ENCODE measurements around the gene ZNF207.
"Not testable (repeated sequence)": the region's sequence is repeated elsewhere in the genome, so short reads cannot be mapped to it uniquely, and the experiment has no call there.

Gene ZNF207

GRCh38 chr17:32349854-32350665 is at the start of gene ZNF207:
Gene ZNF207, plus strand, starts transcription at chr17:32350157. Its CDS starts 129 bp downstream, at chr17:32350286.
- peak; percentile 96 for DNase-seq

- DNase-seq: no peak
These were observed 47.9 kb upstream of the ZNF207 start for GRCh38 chr17:32302037-32302436.

DNA sequence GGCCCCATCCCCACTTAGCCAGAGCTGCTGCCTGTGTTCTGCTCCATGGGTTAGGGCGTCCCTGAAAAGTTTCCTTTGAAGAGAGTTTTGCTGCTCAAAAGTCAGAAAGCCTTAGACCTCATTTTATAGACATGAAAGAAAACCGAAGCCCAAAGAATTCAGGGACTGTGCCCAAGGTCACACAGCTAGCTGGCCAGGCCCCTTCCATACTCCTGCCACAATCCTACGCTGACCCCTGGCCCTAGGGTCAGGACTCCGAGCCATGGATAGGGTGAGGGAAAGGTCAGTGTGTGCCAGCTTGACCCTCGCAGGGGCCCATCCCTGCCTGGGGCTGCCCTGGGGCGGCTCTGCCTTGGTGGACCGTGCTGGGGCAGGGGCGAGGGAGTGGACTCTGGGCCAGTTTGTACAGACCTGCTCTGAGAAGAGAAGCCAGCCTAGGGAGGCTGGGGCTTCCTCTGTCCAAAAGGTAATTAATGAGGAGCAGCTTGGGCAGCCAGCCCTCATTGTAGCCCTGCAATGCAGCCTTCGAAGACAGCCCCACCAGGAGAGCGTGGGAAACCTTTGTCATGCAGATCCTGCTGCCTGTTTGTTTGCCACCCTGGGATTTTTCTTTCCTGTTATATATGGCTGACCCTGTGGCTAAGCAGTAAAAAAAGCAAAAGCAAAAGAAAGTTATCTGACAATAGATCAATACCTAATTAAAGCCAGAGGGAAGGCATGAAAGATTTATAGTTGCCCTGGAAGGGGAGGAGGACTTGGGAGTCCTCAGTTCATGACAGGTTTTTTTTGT is 46.9 kb upstream of the ZNF207 start:
- no peak for DNase-seq

DNA sequence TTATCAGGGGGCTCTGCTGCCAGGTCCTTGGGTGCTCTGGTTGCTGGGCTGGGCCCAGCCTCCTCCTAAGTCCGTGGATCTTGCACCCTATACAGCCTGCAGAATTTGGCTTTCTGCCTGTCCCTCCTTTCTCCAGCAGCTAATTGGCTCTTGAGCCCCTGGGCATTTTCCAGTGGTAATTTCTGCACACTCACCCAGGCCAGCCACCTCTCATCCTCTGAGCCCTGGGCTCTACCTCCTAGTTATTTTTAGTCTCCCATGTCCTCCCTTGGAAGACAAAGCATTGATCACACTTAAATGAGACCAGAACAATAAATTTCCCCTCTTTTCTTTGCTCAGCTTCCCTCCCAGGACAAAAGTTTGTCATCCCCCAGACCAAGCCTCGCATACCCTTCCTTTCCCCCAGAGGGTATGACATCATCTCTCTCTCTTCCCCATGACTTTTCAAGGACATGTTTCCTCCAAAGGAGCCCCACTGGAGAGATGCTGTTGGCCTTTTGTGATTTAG is 46.1 kb upstream of the ZNF207 start:
- DNase-seq: no peak

- DNase-seq: no peak
These were observed 44.9 kb upstream of the ZNF207 start for GRCh38 chr17:32305049-32305448.

GRCh38 chr17:32307658-32308057 is 42.3 kb upstream of the ZNF207 start:
- DNase-seq: no peak

DNA sequence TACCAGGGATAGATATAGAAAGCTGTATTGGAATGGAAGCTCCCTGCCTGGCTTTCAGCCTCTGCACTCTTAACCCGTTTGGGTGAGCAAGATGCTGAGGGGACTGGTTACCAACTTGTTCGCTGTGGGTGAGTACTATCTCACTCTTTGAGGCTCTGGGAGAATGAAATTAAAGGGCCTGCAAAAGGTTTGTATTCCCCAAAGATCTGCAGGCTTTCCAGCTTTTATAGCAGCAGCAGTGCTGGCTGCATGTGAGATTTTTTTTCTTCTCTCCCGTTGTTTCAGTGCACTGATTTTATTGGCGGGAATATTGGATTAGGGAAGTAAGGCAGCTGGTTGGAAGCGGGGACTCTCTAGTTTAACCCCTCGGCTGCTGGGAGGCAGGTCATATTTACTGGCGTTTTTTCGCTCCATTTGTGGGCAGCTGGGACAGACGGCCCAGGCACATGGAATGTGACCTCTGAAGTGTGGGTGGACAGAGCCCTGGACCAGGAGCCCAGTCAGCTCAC is 38.9 kb upstream of the ZNF207 start:
- no peak for DNase-seq

- DNase-seq: no peak
These were observed 35.3 kb upstream of the ZNF207 start for GRCh38 chr17:32314636-32315035.

DNA sequence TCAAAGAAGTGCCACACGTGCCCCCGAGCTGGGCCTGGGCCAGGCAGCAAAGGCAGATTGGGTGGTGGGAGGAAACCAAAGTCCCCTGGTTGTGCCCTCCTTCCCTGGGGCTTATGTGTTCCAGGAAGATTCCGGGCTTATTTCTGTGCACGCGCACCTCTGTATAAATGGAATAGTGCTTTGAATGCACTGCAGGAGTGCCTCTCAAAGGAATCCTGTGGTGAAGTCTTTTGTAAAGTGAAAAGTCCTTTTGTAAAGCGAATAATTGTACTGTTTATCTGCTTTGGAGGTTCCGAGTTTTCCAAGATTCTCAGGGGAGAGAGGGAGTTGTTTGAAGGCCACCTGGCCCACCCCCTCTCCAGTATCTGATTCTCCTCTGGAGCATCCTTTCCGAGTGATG is 34.8 kb upstream of the ZNF207 start:
- no peak for DNase-seq

GRCh38 chr17:32316653-32317052 is 33.3 kb upstream of the ZNF207 start:
- DNase-seq: not testable (repeated sequence)

DNA sequence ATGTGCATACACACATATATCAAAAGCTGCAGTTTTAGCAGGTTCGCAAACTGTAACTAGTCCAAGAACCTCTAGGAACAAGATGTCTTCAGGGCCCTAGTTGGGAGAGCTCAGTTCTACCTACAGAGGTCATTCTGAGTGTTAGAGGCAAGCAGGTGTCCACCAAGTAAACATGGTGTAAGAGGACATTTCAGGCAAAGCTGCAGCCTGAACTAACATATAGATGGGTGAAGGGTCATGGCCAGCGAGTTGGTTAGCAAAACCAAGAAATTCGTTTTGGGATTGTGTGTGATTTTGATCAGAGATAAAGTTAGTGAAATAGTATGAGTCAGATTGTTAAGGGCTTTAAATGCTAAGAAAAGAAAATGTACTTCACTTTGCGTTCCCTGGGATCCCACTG is 32.6 kb upstream of the ZNF207 start:
- no peak for DNase-seq

DNA sequence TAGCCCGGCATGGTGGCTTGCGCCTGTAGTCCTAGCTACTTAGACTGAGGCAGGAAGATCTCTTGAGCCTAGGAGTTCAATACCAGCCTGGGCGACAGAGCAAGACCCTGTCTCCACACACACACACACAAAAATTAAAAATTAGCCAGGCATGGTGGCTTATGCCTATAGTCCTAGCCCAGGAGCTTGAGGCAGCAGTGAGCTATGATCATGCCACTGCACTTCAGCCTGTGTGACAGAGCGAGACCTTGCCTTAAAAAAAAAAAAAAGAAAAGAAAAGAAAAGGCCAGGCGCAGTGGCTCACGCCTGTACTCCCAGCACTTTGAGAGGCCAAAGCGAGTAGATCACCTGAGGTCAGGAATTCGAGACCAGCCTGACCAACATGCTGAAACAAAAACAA is 31.9 kb upstream of the ZNF207 start:
- DNase-seq: no peak

GRCh38 chr17:32319548-32319905 is 30.4 kb upstream of the ZNF207 start:
- DNase-seq: peak; percentile 73

- DNase-seq: not testable (repeated sequence)
These were observed 29.9 kb upstream of the ZNF207 start for GRCh38 chr17:32320080-32320479.

DNA sequence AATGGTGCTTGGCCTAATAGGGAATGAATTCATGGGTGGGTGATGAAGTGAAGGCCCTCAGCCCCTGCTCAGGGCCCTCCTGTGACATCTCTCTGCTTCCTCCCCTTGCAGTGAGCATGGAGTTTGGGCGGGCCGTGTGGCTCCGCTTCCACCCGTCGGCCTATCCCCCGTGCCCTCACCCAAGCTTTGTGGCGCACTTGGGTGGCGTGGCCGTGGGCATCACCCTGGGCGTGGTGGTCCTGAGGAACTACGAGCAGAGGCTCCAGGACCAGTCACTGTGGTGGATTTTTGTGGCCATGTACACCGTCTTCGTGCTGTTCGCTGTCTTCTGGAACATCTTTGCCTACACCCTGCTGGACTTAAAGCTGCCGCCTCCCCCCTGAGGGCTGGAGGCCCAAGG is 29.1 kb upstream of the ZNF207 start:
- no peak for DNase-seq

GRCh38 chr17:32323046-32323445 is 26.9 kb upstream of the ZNF207 start:
- DNase-seq: no peak

DNA sequence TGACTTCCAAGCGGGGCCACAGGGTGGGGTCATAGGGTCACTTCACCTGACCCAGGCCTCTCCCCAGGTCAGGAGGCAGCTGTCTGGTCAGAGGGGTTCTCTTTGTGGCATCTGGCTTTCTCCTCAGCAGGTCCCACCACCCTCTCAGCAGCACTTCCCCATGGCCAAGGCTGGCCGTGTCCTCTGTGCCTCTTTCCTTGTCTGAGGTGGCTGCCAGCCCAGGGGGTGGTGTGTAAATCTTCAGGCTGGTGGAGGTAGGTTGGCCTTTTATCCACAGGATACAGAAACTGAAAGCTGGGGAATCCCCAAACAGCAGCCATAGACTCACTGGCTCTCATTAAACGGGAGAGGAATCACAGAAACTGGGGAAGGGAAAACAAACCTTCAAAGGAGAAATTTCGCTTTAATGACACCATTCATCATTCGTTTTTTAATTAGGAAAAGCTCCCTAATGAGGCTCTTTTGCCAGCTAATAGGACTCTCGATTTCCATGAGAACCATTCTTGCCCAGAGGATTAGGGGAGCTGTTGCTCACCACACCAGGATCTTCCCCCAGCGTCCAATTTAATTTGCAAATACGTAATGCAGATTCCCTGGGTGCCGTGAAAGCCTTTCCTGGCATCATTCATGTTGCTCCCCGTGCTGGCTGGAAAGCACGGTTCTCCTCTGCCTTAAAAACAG is 26.0 kb upstream of the ZNF207 start:
- peak; percentile 10 for DNase-seq

DNA sequence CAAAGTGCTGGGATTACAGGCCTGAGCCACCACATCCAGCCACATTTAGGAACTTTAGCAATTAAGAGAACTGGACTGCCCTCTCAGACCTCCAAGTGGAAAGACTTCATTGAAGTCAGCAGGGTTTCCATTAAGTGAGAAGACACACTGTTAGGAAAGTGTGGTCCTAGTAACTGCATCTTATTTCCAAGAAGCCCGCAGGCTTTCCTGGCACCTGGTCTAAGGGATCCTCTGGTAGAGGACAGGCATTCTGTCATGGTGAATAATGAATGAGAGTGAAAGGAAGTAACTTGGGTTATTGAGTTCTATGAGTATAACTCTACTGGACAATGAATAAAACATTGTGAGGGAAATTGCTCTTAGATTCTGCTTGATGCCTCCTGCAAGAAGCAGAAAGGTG is 22.0 kb upstream of the ZNF207 start:
- no peak for DNase-seq

DNA sequence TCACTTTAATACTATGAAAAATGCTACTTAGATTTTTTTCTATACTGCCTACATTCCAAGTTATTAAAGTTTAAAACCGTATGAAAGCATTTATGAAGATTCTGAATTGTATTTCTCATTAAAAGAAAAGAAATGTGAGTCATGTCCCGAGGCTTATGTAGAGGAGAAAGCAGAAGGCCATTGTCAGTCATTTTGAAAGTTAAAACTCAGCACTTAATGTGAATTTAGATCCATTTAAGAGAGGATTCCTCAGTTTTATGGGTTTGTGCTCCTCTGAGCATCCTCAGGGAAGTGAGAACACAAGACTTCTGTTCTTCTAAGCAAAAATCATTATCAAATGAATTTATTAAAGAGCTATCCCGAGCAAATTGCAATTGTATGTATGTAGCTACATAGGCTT is 19.8 kb upstream of the ZNF207 start:
- no peak for DNase-seq

- DNase-seq: no peak
These were observed 18.5 kb upstream of the ZNF207 start for GRCh38 chr17:32331243-32332040.

- DNase-seq: no peak
These were observed 16.8 kb upstream of the ZNF207 start for GRCh38 chr17:32333187-32333586.

DNA sequence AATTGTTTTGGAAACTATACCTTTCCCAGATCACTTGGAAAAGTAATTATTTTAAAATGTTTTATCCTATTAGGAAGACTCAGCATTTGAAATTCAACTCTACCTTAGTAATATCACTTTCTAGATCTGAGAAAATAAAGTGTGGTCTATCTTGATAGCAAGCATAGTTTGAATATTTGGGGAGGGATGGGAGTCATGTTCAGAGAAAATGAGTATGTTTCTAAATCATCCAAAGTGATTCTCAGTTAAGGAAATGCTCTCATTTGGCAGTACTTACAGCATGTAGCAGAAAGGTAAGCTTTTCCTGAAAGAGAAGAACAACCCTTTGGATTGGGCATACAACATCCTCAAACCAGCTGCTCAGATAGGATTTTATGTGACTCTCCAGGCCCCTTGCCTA is 14.9 kb upstream of the ZNF207 start:
- no peak for DNase-seq

Measured in stimulated activated CD4-positive, alpha-beta T cell treated with anti-CD3 and anti-CD28 coated beads, Interleukin-1b, Interleukin-23, amount 100 ng/mL, for 48 hours (primary cell).